ENCODE results near the gene CUEDC2.

CUEDC2 gene

GRCh38 chr10:102396730-102397151 is 35.6 kb downstream of the CUEDC2 start:
- no peak for DNase-seq (ENCODE audit: low spot score)

- no peak for DNase-seq (ENCODE audit: low spot score)
Observed at GRCh38 chr10:102396317-102396650, 36.1 kb downstream of the CUEDC2 start.

GRCh38 chr10:102395400-102396316 is 36.7 kb downstream of the CUEDC2 start, which contains the start of gene NFKB2:
Gene NFKB2 (plus strand): TSS chr10:102395705. CDS start chr10:102395960, 255 bp downstream.
- peak; percentile 82 for DNase-seq (ENCODE audit: low spot score)

- no peak for DNase-seq (ENCODE audit: low spot score)
Observed at GRCh38 chr10:102394801-102395399, 37.5 kb downstream of the CUEDC2 start.

GRCh38 chr10:102394079-102394800 is 38.1 kb downstream of the CUEDC2 start:
- peak; percentile 81 for DNase-seq (ENCODE audit: low spot score)

- DNase-seq (ENCODE audit: low spot score), result no peak
Observed at GRCh38 chr10:102393411-102394078, 38.8 kb downstream of the CUEDC2 start.

GRCh38 chr10:102392306-102392705 is 40.1 kb downstream of the CUEDC2 start:
- no peak for DNase-seq (ENCODE audit: low spot score)

GRCh38 chr10:102389894-102390293 is 42.5 kb downstream of the CUEDC2 start:
- no peak for DNase-seq (ENCODE audit: low spot score)

GRCh38 chr10:102384606-102385429 is 47.6 kb downstream of the CUEDC2 start:
- DNase-seq (ENCODE audit: low spot score), result no peak

GRCh38 chr10:102384053-102384452 is 48.3 kb downstream of the CUEDC2 start:
- DNase-seq (ENCODE audit: low spot score), result no peak

- DNase-seq (ENCODE audit: low spot score), result no peak
Observed at GRCh38 chr10:102382871-102383270, 49.5 kb downstream of the CUEDC2 start.

- DNase-seq (ENCODE audit: low spot score), result no peak
Observed at GRCh38 chr10:102381983-102382382, 50.4 kb downstream of the CUEDC2 start.

GRCh38 chr10:102379383-102379782 is 53.0 kb downstream of the CUEDC2 start:
- DNase-seq (ENCODE audit: low spot score), result no peak

GRCh38 chr10:102376901-102377300 is 55.5 kb downstream of the CUEDC2 start:
- no peak for DNase-seq (ENCODE audit: low spot score)

- DNase-seq (ENCODE audit: low spot score), result no peak
Observed at GRCh38 chr10:102375867-102376266, 56.5 kb downstream of the CUEDC2 start.

GRCh38 chr10:102375250-102375649 is 57.1 kb downstream of the CUEDC2 start:
- no peak for DNase-seq (ENCODE audit: low spot score)
